Measurements from ENCODE around the gene FCGR3A. TPM values are rescaled to one million over a fixed set of nuclear protein-coding genes. Genes with fewer than 3 reads are reported as not detected.
"Not testable (repeated sequence)": the region's sequence is repeated elsewhere in the genome, so short reads cannot be mapped to it uniquely, and the experiment has no call there.

Gene FCGR3A
- total RNA-seq (2013): 154 TPM
- polyA plus RNA-seq: 100 to 1,000 TPM in 2 of 3 donors, 10 to 100 TPM in 1; 35.9 to 138 (median 131) TPM
- 104 and 166 TPM in 2 replicates for polyA minus RNA-seq
- 1.7 to 190 (median 77.8) reads per million in 11 experiments for total RNA-seq

GRCh38 chr1:161549652-161550051 is at the start of gene FCGR3A:
TSS of gene FCGR3A (minus strand) at chr1:161549818. CDS start at chr1:161549736, 82 bp downstream.
- Mint-ChIP-seq H3K4me3 (peak within 1 kb of the TSS; percentile 53 to 78), H3K4me1 (peaks cover 57% of the 10 kb centered on the region), H3K36me3 (peaks cover 6 to 11% of the 10 kb centered on the region in 2 donors), H3K9me3 (peaks cover 0 to 2% (median 0%) of the 10 kb centered on the region in 7 donors), H3K27ac (peak within 1 kb of the TSS in 6 of 7 donors; percentile 55 to 80 (median 78)), H3K27me3 (ENCODE audit: low read depth in 3 of 3) (peaks cover 0 to 2% (median 0%) of the 10 kb centered on the region in 3 donors)
- Histone ChIP-seq H2AFZ (ENCODE audit: insufficient read depth, low read depth, low read length, poor library complexity, severe bottlenecking) (peak within 1 kb of the TSS; percentile 41), H3K79me2 (ENCODE audit: insufficient read depth, low read length) (no peaks in the 10 kb centered on the region), H3K9me3 (replicated peaks in 1 of 2; ENCODE audit: control insufficient read depth in 1 of 2, insufficient read depth in 1 of 2, low read length in 2 of 2) (no peaks in the 10 kb centered on the region), H3K4me3 (replicated peaks in 1 of 3; ENCODE audit: low read depth in 2 of 3, low read length in 3 of 3) (peak within 1 kb of the TSS; percentile 21 to 64 (median 38)), H3K36me3 (replicated peaks in 1 of 2; ENCODE audit: control insufficient read depth in 1 of 2, insufficient read depth in 2 of 2, low read length in 2 of 2) (no peaks in the 10 kb centered on the region), H3K4me2 (replicated peaks; ENCODE audit: extremely low read depth, low read length, poor library complexity, severe bottlenecking) (peak within 1 kb of the TSS; percentile 60), H3K4me1 (ENCODE audit: control insufficient read depth in 1 of 2, insufficient read depth in 2 of 2, low read length in 2 of 2) (peaks cover 39 to 56% of the 10 kb centered on the region in 2 donors), H3K27ac (ENCODE audit: low read depth in 1 of 2, low read length in 2 of 2) (peak within 1 kb of the TSS; percentile 42 to 77), H3K27me3 (ENCODE audit: control insufficient read depth in 2 of 2, insufficient read depth in 2 of 2, low read length in 2 of 2) (no peaks in the 10 kb centered on the region), H3K9ac (ENCODE audit: insufficient read depth, low read length, poor library complexity, severe bottlenecking) (no peak within 1 kb of the TSS), H4K20me1 (ENCODE audit: insufficient read depth, low read length) (no peaks in the 10 kb centered on the region)
- DNase-seq: peak; percentile 57 to 80 (median 60)
- WGBS (ENCODE audit: insufficient coverage): no CpG with 5 or more reads among the region's 2 CpGs
- intact Hi-C loops (cut with micrococcal nuclease): no loop called here
- TF ChIP-seq CTCF (IDR thresholded peaks at IDR 0.05): no peak

- H3K36me3 Mint-ChIP-seq: peaks cover 25 to 33% of the 10 kb centered on the region in 2 donors
- H3K4me1 ChIP-seq (ENCODE audit: control insufficient read depth in 1 of 2, insufficient read depth in 2 of 2, low read length in 2 of 2); H3K4me3 ChIP-seq (replicated peaks in 1 of 3; ENCODE audit: low read depth in 2 of 3, low read length in 3 of 3); H3K79me2 ChIP-seq (ENCODE audit: insufficient read depth, low read length); H3K9me3 Mint-ChIP-seq; H3K27ac ChIP-seq (ENCODE audit: low read depth in 1 of 2, low read length in 2 of 2); H3K36me3 ChIP-seq (replicated peaks in 1 of 2; ENCODE audit: control insufficient read depth in 1 of 2, insufficient read depth in 2 of 2, low read length in 2 of 2); intact Hi-C loops (cut with micrococcal nuclease); DNase-seq; H4K20me1 ChIP-seq (ENCODE audit: insufficient read depth, low read length); H3K27ac Mint-ChIP-seq; H3K9me3 ChIP-seq (replicated peaks in 1 of 2; ENCODE audit: control insufficient read depth in 1 of 2, insufficient read depth in 1 of 2, low read length in 2 of 2); H3K4me2 ChIP-seq (replicated peaks; ENCODE audit: extremely low read depth, low read length, poor library complexity, severe bottlenecking); H2AFZ ChIP-seq (ENCODE audit: insufficient read depth, low read depth, low read length, poor library complexity, severe bottlenecking); H3K9ac ChIP-seq (ENCODE audit: insufficient read depth, low read length, poor library complexity, severe bottlenecking): not testable (repeated sequence)
- peaks cover 11% of the 10 kb centered on the region for H3K4me1 Mint-ChIP-seq
- WGBS (ENCODE audit: insufficient coverage): no CpG with 5 or more reads among the region's 3 CpGs
- H3K27me3 ChIP-seq (ENCODE audit: control insufficient read depth in 2 of 2, insufficient read depth in 2 of 2, low read length in 2 of 2): peaks cover 0 to 23% of the 10 kb centered on the region in 2 donors
- H3K4me3 Mint-ChIP-seq: peak overlapping the region in 1 of 2 donors; percentile 14
- peaks cover 6 to 26% (median 22%) of the 10 kb centered on the region in 3 donors for H3K27me3 Mint-ChIP-seq (ENCODE audit: low read depth in 3 of 3)
These were observed 47.5 kb upstream of the FCGR3A start for GRCh38 chr1:161597077-161597476.

GRCh38 chr1:161595583-161595982 is 46.0 kb upstream of the FCGR3A start:
- H4K20me1 ChIP-seq (ENCODE audit: insufficient read depth, low read length); H3K4me3 Mint-ChIP-seq; intact Hi-C loops (cut with micrococcal nuclease): not testable (repeated sequence)

GRCh38 chr1:161595173-161595572 is 45.6 kb upstream of the FCGR3A start:
- H3K4me3 Mint-ChIP-seq; H3K27ac ChIP-seq (ENCODE audit: low read depth in 1 of 2, low read length in 2 of 2); H3K4me2 ChIP-seq (replicated peaks; ENCODE audit: extremely low read depth, low read length, poor library complexity, severe bottlenecking); H3K9me3 ChIP-seq (replicated peaks in 1 of 2; ENCODE audit: control insufficient read depth in 1 of 2, insufficient read depth in 1 of 2, low read length in 2 of 2); H2AFZ ChIP-seq (ENCODE audit: insufficient read depth, low read depth, low read length, poor library complexity, severe bottlenecking); H3K4me1 ChIP-seq (ENCODE audit: control insufficient read depth in 1 of 2, insufficient read depth in 2 of 2, low read length in 2 of 2); intact Hi-C loops (cut with micrococcal nuclease); DNase-seq; H3K9me3 Mint-ChIP-seq; H3K4me3 ChIP-seq (replicated peaks in 1 of 3; ENCODE audit: low read depth in 2 of 3, low read length in 3 of 3); H3K27ac Mint-ChIP-seq; H3K79me2 ChIP-seq (ENCODE audit: insufficient read depth, low read length); H3K9ac ChIP-seq (ENCODE audit: insufficient read depth, low read length, poor library complexity, severe bottlenecking); H4K20me1 ChIP-seq (ENCODE audit: insufficient read depth, low read length): not testable (repeated sequence)
- WGBS (ENCODE audit: insufficient coverage): no CpG with 5 or more reads among the region's 2 CpGs
- Mint-ChIP-seq H3K36me3 (peaks cover 33 to 39% of the 10 kb centered on the region in 2 donors), H3K27me3 (ENCODE audit: low read depth in 3 of 3) (peaks cover 9 to 32% (median 24%) of the 10 kb centered on the region in 3 donors), H3K4me1 (peaks cover 11% of the 10 kb centered on the region)
- Histone ChIP-seq H3K36me3 (replicated peaks in 1 of 2; ENCODE audit: control insufficient read depth in 1 of 2, insufficient read depth in 2 of 2, low read length in 2 of 2) (peaks cover 8 to 17% of the 10 kb centered on the region in 2 donors), H3K27me3 (ENCODE audit: control insufficient read depth in 2 of 2, insufficient read depth in 2 of 2, low read length in 2 of 2) (peaks cover 0 to 15% of the 10 kb centered on the region in 2 donors)

More at GRCh38 chr1:161595583-161595982, 46.0 kb upstream of the FCGR3A start:
- Mint-ChIP-seq H3K36me3 (peaks cover 31 to 37% of the 10 kb centered on the region in 2 donors), H3K4me1 (peaks cover 11% of the 10 kb centered on the region), H3K27me3 (ENCODE audit: low read depth in 3 of 3) (peaks cover 8 to 29% (median 24%) of the 10 kb centered on the region in 3 donors)
- H3K27me3 ChIP-seq (ENCODE audit: control insufficient read depth in 2 of 2, insufficient read depth in 2 of 2, low read length in 2 of 2): peaks cover 0 to 17% of the 10 kb centered on the region in 2 donors
- not testable (repeated sequence) for DNase-seq; H3K9ac ChIP-seq (ENCODE audit: insufficient read depth, low read length, poor library complexity, severe bottlenecking); H3K79me2 ChIP-seq (ENCODE audit: insufficient read depth, low read length); H3K4me2 ChIP-seq (replicated peaks; ENCODE audit: extremely low read depth, low read length, poor library complexity, severe bottlenecking); H3K27ac ChIP-seq (ENCODE audit: low read depth in 1 of 2, low read length in 2 of 2); H3K27ac Mint-ChIP-seq; H2AFZ ChIP-seq (ENCODE audit: insufficient read depth, low read depth, low read length, poor library complexity, severe bottlenecking); H3K4me3 ChIP-seq (replicated peaks in 1 of 3; ENCODE audit: low read depth in 2 of 3, low read length in 3 of 3); H3K4me1 ChIP-seq (ENCODE audit: control insufficient read depth in 1 of 2, insufficient read depth in 2 of 2, low read length in 2 of 2); H3K9me3 ChIP-seq (replicated peaks in 1 of 2; ENCODE audit: control insufficient read depth in 1 of 2, insufficient read depth in 1 of 2, low read length in 2 of 2); H3K9me3 Mint-ChIP-seq
- no CpG with 5 or more reads among the region's 2 CpGs for WGBS (ENCODE audit: insufficient coverage)
- peaks cover 8 to 15% of the 10 kb centered on the region in 2 donors for H3K36me3 ChIP-seq (replicated peaks in 1 of 2; ENCODE audit: control insufficient read depth in 1 of 2, insufficient read depth in 2 of 2, low read length in 2 of 2)

All from CD14-positive monocyte (primary cell).